ENCODE results near the gene MPL. TPM values are rescaled to one million over a fixed set of nuclear protein-coding genes. Genes with fewer than 3 reads are reported as not detected.

Gene MPL
- total RNA-seq, 4 donors from 2014 or later = not detected

GRCh38 chr1:43318831-43319230 lies 18.8 kb upstream of the MPL start:
- no peaks in the 10 kb centered on the region for H3K4me1 ChIP-seq
- no peak overlapping the region for H3K27ac ChIP-seq
- no peak for TF ChIP-seq CTCF (IDR thresholded peaks at IDR 0.05 in 4 of 5, conservative IDR thresholded peaks at IDR 0.05 in 1 of 5)
- no peak for TF ChIP-seq POLR2A (IDR thresholded peaks at IDR 0.05)
- no peaks in the 10 kb centered on the region for H3K36me3 ChIP-seq
- H3K4me3 ChIP-seq = no peak overlapping the region
- intact Hi-C loops (cut with DNase I; ENCODE audit: low total_unique reads) = no loop called here
- DNase-seq = no peak
- ATAC-seq = no peak
- H3K9me3 ChIP-seq = no peaks in the 10 kb centered on the region
- H3K27me3 ChIP-seq = no peaks in the 10 kb centered on the region
- in situ Hi-C loops (cut with MboI; ENCODE audit: low sequenced_read_pairs in 4 of 4) = no loop called here

- in situ Hi-C loops (cut with MboI; ENCODE audit: low sequenced_read_pairs in 4 of 4) = no loop called here
- Histone ChIP-seq H3K36me3 (no peaks in the 10 kb centered on the region), H3K4me1 (no peaks in the 10 kb centered on the region), H3K27ac (no peak overlapping the region), H3K9me3 (no peaks in the 10 kb centered on the region), H3K27me3 (no peaks in the 10 kb centered on the region), H3K4me3 (no peak overlapping the region)
- no peak for TF ChIP-seq POLR2A (IDR thresholded peaks at IDR 0.05)
- no peak for TF ChIP-seq CTCF (IDR thresholded peaks at IDR 0.05 in 4 of 5, conservative IDR thresholded peaks at IDR 0.05 in 1 of 5)
- intact Hi-C loops (cut with DNase I; ENCODE audit: low total_unique reads) = no loop called here
- DNase-seq = no peak
- ATAC-seq = no peak
Observed at GRCh38 chr1:43319288-43319687, 18.3 kb upstream of the MPL start.

GRCh38 chr1:43319766-43320165 lies 17.9 kb upstream of the MPL start:
- no peaks in the 10 kb centered on the region for H3K36me3 ChIP-seq
- DNase-seq = no peak

GRCh38 chr1:43321331-43321891 lies 16.2 kb upstream of the MPL start:
- ATAC-seq (no peak), DNase-seq (no peak)
- Histone ChIP-seq H3K4me3 (no peak overlapping the region), H3K27ac (no peak overlapping the region), H3K36me3 (no peaks in the 10 kb centered on the region), H3K27me3 (no peaks in the 10 kb centered on the region), H3K9me3 (no peaks in the 10 kb centered on the region), H3K4me1 (no peaks in the 10 kb centered on the region)
- TF ChIP-seq CTCF (IDR thresholded peaks at IDR 0.05 in 4 of 5, conservative IDR thresholded peaks at IDR 0.05 in 1 of 5) (no peak), POLR2A (IDR thresholded peaks at IDR 0.05) (no peak)
- in situ Hi-C loops (cut with MboI; ENCODE audit: low sequenced_read_pairs in 4 of 4) (no loop called here), intact Hi-C loops (cut with DNase I; ENCODE audit: low total_unique reads) (no loop called here)

More at GRCh38 chr1:43319766-43320165, 17.9 kb upstream of the MPL start:
- no peak for ATAC-seq
- intact Hi-C loops (cut with DNase I; ENCODE audit: low total_unique reads) = no loop called here
- Histone ChIP-seq H3K9me3 (no peaks in the 10 kb centered on the region), H3K27me3 (no peaks in the 10 kb centered on the region), H3K4me1 (no peaks in the 10 kb centered on the region), H3K27ac (no peak overlapping the region), H3K4me3 (no peak overlapping the region)
- no peak for TF ChIP-seq POLR2A (IDR thresholded peaks at IDR 0.05)
- no peak for TF ChIP-seq CTCF (IDR thresholded peaks at IDR 0.05 in 4 of 5, conservative IDR thresholded peaks at IDR 0.05 in 1 of 5)
- in situ Hi-C loops (cut with MboI; ENCODE audit: low sequenced_read_pairs in 4 of 4) = no loop called here

- Histone ChIP-seq H3K4me1 (no peaks in the 10 kb centered on the region), H3K36me3 (no peaks in the 10 kb centered on the region), H3K27ac (no peak overlapping the region), H3K9me3 (no peaks in the 10 kb centered on the region), H3K4me3 (no peak overlapping the region), H3K27me3 (no peaks in the 10 kb centered on the region)
- DNase-seq (no peak), ATAC-seq (no peak)
- TF ChIP-seq POLR2A (IDR thresholded peaks at IDR 0.05) (no peak), CTCF (IDR thresholded peaks at IDR 0.05 in 4 of 5, conservative IDR thresholded peaks at IDR 0.05 in 1 of 5) (no peak)
- in situ Hi-C loops (cut with MboI; ENCODE audit: low sequenced_read_pairs in 4 of 4) = no loop called here
- intact Hi-C loops (cut with DNase I; ENCODE audit: low total_unique reads) = no loop called here
Observed at GRCh38 chr1:43322506-43322905, 15.1 kb upstream of the MPL start.

Data from gastrocnemius medialis (tissue), 4 donors.